ENCODE measurements around the gene DMD.

The DMD gene

DNA sequence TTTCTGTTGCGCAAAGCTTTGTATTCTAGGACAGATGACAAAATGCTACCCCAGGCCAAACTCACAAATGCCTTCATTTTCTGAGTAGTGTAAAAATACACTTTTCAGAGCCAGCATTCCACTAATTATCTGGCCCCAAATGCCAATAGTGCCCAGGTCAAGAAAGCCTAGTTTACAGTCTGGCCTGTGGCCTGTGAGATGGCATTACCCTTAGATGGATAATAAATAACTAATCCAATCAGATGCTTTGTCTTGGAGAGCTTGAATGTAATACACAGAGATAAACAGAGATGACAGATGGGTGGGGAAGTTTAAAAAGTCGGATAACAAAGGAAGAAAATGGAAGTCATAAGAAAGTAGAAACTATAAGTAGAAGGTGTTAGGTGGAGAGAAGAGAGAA is 1874.9 kb downstream of the DMD start:
- TF ChIP-seq, protein P1, sequence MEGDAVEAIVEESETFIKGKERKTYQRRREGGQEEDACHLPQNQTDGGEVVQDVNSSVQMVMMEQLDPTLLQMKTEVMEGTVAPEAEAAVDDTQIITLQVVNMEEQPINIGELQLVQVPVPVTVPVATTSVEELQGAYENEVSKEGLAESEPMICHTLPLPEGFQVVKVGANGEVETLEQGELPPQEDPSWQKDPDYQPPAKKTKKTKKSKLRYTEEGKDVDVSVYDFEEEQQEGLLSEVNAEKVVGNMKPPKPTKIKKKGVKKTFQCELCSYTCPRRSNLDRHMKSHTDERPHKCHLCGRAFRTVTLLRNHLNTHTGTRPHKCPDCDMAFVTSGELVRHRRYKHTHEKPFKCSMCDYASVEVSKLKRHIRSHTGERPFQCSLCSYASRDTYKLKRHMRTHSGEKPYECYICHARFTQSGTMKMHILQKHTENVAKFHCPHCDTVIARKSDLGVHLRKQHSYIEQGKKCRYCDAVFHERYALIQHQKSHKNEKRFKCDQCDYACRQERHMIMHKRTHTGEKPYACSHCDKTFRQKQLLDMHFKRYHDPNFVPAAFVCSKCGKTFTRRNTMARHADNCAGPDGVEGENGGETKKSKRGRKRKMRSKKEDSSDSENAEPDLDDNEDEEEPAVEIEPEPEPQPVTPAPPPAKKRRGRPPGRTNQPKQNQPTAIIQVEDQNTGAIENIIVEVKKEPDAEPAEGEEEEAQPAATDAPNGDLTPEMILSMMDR (IDR thresholded peaks at IDR 0.05; ENCODE audit: borderline replicate concordance, insufficient read depth, low read depth, low read length): no peak
- H3K4me3 ChIP-seq (ENCODE audit: low read depth, low read length): no peak overlapping the region

DNA sequence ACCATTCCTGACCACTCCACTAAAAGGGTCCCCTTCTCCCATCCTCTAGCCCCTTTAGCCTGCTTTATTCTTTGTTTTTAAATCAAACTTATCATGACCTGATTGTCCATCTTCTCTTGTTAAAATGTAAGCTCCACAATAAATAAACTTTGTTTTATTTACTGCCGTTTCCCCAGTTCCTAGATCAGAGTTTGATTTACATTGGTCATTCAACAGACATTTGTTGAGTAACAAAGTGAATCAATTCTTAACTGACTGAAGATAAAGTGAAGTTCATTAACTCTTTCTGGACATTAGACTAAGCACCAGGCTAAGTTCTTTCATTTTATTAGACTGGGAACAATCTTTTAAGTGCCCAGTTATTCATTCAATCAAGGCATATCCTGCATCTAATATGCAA is 1876.4 kb downstream of the DMD start:
- TF ChIP-seq, protein P1 (IDR thresholded peaks at IDR 0.05; ENCODE audit: borderline replicate concordance, insufficient read depth, low read depth, low read length): no peak

DNA sequence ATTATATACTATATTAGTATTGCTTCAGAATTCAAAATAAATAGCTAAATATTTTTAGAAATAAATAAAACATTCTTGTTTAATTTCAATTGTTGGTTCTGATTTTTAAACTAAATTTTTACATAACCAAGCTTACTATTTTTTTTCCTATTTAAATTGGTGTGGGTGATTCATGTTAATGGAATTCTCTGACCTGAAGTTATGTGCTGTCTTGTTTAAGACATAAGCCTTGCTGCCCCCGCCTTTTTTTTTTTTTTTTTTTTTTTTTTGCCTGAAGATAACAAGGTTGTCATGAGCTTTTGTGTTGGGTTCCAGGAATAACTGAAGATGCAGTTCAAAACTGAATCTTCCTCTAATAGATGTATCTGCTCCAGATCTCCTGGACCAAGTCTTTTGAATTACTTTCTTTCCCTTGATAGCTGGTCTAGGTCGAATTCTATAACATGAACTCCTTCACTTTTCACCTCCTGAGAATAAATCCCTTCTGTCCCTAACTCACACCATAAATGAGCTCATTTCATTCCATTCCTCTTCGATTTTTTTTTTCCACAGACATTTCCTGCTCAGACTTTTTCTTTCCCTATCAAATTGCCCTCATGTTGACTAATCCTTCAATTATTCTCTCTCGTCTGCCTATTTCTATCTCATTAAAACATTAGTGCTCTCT is 1878.1 kb downstream of the DMD start:
- TF ChIP-seq, protein P1 (IDR thresholded peaks at IDR 0.05; ENCODE audit: borderline replicate concordance, insufficient read depth, low read depth, low read length): no peak
- H3K4me3 ChIP-seq (ENCODE audit: low read depth, low read length): no peak overlapping the region

More for the DNA sequence above, 1876.4 kb downstream of the DMD start:
- H3K4me3 ChIP-seq (ENCODE audit: low read depth, low read length): no peak overlapping the region

DNA sequence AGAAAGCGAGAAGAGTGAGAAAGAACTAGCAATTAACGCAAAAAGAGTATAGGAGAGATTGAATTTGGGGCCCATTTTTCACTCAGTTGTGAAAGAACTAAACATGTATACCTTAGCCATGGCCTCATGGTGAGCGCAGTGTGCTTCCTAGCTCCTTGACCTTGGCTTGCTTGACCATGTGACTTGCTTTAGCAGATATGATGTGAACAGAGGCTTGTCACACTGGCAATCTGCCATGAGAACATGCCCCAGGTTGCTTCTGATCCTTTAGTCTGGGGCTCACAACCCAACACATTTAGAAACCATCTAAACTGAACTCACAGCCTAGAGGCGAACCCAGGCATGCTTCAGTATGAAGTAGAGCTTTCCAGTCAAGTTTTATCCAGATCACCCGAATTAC is 1879.4 kb downstream of the DMD start:
- TF ChIP-seq, protein P1 (IDR thresholded peaks at IDR 0.05; ENCODE audit: borderline replicate concordance, insufficient read depth, low read depth, low read length): no peak
- H3K4me3 ChIP-seq (ENCODE audit: low read depth, low read length): no peak overlapping the region

DNA sequence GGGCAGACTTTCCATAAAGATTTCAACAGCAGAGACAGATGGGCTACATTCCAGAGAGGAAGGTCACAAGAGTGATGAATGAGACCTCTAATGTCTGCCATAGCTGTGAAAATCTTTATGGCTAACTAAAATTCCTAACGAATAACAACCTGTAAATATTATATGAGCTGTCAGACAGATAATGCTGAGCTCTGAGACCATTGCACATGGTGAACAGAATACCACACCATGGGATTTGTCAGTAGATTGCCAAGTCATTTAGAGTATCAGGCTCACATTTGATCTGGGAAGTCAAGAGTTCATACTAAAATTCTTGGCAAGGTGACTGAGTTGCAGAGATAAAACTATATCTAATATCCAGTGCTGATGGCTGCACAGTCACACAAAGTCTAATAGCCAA is 1880.3 kb downstream of the DMD start:
- no peak overlapping the region for H3K4me3 ChIP-seq (ENCODE audit: low read depth, low read length)
- TF ChIP-seq, protein P1 (IDR thresholded peaks at IDR 0.05; ENCODE audit: borderline replicate concordance, insufficient read depth, low read depth, low read length): no peak

DNA sequence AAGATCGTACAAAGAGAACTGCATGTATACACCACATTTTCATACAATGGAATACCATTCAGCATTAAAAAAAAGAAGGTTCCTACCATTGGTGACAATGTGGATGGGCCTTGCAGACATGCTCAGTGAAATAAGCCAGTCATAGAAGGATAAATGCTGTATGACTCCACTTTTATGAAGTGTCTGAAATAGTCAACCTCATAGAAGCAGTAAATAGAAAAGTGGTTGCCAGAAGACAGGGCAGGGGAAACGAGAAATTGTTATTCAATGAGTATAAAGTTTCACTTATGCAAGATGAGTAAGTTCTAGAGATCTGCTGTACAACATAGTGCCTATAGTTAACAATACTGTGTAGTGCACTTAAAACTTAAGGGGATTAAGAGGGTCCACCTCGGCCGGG is 1882.1 kb downstream of the DMD start:
- TF ChIP-seq, protein P1 (IDR thresholded peaks at IDR 0.05; ENCODE audit: borderline replicate concordance, insufficient read depth, low read depth, low read length): no peak
- H3K4me3 ChIP-seq (ENCODE audit: low read depth, low read length): no peak overlapping the region

DNA sequence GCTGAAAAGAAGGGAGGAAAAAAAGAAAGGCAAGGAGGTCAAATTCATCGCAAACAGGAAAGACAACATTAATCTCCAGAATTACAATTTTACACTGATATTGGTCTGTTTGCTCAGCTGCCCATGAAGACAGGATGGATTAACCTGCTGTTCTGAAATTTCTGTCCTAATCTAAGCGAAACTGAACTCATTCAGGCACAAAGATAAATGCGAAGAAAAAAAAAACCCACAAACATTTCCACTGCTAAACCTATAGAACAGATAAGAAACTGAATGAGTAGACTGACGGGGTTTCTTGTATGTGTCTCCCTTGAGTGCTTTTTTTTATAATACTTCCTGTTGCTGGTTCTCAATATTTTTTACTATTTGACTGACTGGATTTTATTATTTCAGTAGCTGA is 1887.7 kb downstream of the DMD start:
- TF ChIP-seq, protein P1 (IDR thresholded peaks at IDR 0.05; ENCODE audit: borderline replicate concordance, insufficient read depth, low read depth, low read length): no peak
- H3K4me3 ChIP-seq (ENCODE audit: low read depth, low read length): no peak overlapping the region
